Skeletal muscle satellite cell (primary cell): ENCODE measurements around the gene ZBTB32.

Experiments used
- H3K27me3 ChIP-seq: 2 replicates; pipeline ENCODE4 v1.7.0; 2013; ENCODE audit warnings: low read length; ENCODE audit not compliant: control insufficient read depth, insufficient read depth
- H3K36me3 ChIP-seq: 2 replicates; pipeline ENCODE4 v1.7.0; 2013; ENCODE audit warnings: mild to moderate bottlenecking, control low read depth, low read length; ENCODE audit not compliant: insufficient read depth
- H3K4me1 ChIP-seq: 2 replicates; pipeline ENCODE4 v1.7.0; 2013; ENCODE audit warnings: low read length; ENCODE audit not compliant: control insufficient read depth, insufficient read depth
- H3K4me2 ChIP-seq: 2 replicates; pipeline ENCODE4 v1.7.0; 2013; ENCODE audit warnings: mild to moderate bottlenecking, low read length
- H3K4me3 ChIP-seq: 2 replicates; pipeline ENCODE4 v1.7.0; 2013; ENCODE audit warnings: low read length
- H3K9ac ChIP-seq: 2 replicates; pipeline ENCODE4 v1.7.0; 2013; ENCODE audit warnings: mild to moderate bottlenecking, low read depth, low read length, moderate library complexity
- H3K9me3 ChIP-seq: replicated peaks from 2 replicates; pipeline ENCODE4 v1.7.0; 2013; ENCODE audit warnings: mild to moderate bottlenecking, control low read depth, low read length

ZBTB32 gene

DNA sequence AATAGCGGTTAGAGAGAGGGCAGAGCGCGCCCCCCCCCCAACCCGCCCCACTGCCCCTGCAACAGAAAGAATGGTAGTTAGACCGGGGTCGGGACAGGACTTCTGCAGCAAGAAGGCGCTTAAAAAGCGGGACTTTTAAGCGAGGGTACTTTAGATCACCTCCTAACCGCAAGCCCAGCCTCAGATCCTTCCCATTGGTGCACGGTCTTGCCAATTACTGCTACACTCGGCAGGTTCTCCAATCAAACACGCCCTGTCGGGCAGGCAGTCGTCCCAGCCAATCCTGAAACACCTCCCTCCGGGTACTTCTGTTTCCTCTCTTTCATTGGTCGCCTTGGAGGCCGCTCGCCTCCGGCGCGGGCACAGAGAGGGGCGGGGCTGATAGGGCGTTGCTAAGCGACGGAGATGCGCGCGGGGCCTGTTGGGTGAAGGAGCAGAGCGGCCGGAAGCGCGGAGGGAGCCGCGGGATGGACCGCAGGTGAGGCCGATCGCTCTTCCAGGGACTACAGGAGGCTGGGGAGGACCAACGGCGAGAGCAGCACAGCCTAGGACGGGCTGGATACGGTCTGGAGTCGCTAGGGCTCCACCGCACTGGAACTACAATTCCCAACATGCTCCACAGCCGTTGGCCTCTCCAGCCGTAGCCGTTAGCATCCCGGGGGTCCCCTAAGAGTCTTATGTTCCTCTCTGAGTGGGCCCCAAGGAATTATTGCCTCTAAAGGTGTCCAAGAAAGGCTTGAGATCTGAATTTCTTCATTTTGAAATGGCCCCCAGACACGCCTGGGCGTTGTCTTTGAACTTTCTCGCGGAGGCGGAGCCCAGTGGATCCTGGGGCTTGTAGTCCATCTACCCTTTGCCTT lies 53.6 kb downstream of the ZBTB32 start, which contains the start of gene PROSER3:
Gene PROSER3, plus strand, starts transcription at position 428 of the 860 bp plus-strand sequence. Its CDS starts 40 bp downstream, at position 468.
- Histone ChIP-seq H3K4me1 (peaks cover 38% of the 10 kb centered on the region), H3K4me3 (peak within 1 kb of the TSS; percentile 92), H3K27me3 (no peaks in the 10 kb centered on the region), H3K36me3 (peaks cover 27% of the 10 kb centered on the region), H3K9ac (peak within 1 kb of the TSS; percentile 94), H3K4me2 (peak within 1 kb of the TSS; percentile 79), H3K9me3 (no peaks in the 10 kb centered on the region)

DNA sequence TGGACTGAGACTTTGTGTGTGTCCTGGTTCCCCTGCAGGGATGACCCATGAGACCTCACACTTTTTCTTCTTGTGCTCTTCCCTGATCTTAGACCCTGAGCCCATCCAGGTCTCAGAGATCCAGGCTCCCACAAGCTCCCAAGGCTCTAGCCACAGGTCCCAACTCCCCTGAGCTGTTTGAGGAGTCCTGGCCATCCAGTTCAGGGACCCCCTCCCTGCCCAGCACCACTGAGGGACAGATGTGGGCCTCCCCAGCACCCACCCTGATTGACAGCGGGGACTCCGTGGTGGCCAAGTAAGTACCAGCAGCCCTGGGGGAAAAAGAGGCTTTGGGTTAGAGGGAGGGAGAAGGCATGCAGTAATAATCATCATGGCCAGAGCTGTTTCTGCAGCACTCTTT lies 55.3 kb downstream of the ZBTB32 start:
- no peak overlapping the region for H3K4me3 ChIP-seq
- H3K36me3 ChIP-seq, result peaks cover 14% of the 10 kb centered on the region
- no peak overlapping the region for H3K9ac ChIP-seq
- peak overlapping the region; percentile 77 for H3K4me2 ChIP-seq
- no peaks in the 10 kb centered on the region for H3K27me3 ChIP-seq
- peaks cover 38% of the 10 kb centered on the region for H3K4me1 ChIP-seq
- H3K9me3 ChIP-seq, result no peaks in the 10 kb centered on the region

- Histone ChIP-seq H3K9me3 (no peaks in the 10 kb centered on the region), H3K27me3 (no peaks in the 10 kb centered on the region)
Observed at GRCh38 chr19:35760711-35761349, 56.5 kb downstream of the ZBTB32 start.

GRCh38 chr19:35764432-35765315 lies 60.3 kb downstream of the ZBTB32 start:
- H3K4me3 ChIP-seq, result no peak overlapping the region
- no peak overlapping the region for H3K9ac ChIP-seq
- H3K27me3 ChIP-seq, result no peaks in the 10 kb centered on the region
- H3K4me2 ChIP-seq, result no peak overlapping the region
- peaks cover 31% of the 10 kb centered on the region for H3K36me3 ChIP-seq
- no peaks in the 10 kb centered on the region for H3K9me3 ChIP-seq
- H3K4me1 ChIP-seq, result peaks cover 4% of the 10 kb centered on the region

More at GRCh38 chr19:35760711-35761349, 56.5 kb downstream of the ZBTB32 start:
- Histone ChIP-seq H3K36me3 (peaks cover 22% of the 10 kb centered on the region), H3K9ac (no peak overlapping the region), H3K4me1 (peaks cover 29% of the 10 kb centered on the region), H3K4me2 (no peak overlapping the region), H3K4me3 (no peak overlapping the region)
